ENCODE measurements around the gene OR13J1.
A peak's percentile ranks its signal among the peaks of the same experiment; 100 is the strongest.

Gene OR13J1

DNA sequence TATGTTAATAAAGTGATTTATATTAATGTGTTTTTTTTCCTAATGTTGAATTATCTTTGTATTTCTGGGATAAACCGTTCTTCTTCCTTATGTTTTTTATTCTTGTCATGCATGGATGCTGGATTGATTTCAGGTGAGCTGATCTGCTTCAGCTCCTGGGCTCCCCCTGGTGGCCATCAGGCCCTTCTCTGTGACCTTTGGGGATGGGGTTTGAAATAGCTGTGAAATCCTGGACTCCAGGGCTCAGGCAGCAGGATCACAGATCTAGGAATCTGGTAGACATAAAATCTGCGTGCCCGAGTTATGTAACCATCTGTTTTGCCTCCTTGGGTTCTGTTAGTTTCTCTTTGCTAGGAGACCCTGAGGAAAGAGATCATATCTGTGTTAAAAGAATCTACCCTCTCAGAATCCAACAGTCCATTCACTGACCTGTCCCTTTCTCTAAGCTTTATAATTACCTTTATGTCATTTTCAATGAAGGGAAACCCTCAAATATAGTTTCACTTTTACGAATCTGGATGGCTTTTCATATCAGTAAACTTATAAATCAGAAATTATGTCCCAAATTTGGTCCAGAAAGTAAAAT, 12.2 kb upstream of the OR13J1 start:
- Histone ChIP-seq H3K4me1 (ENCODE audit: low read depth, poor library complexity, severe bottlenecking) (no peaks in the 10 kb centered on the region), H3K27me3 (ENCODE audit: insufficient read depth, low read depth) (no peaks in the 10 kb centered on the region; the same call in 1 of the 2 replicates), H3K4me3 (IDR thresholded peaks at IDR 0.05; ENCODE audit: insufficient read depth, low read depth, low read length) (no peak overlapping the region), H3K9ac (no peak overlapping the region), H4K20me1 (ENCODE audit: insufficient read depth) (no peaks in the 10 kb centered on the region), H3K27ac (no peak overlapping the region), H3K36me3 (ENCODE audit: insufficient read depth) (no peaks in the 10 kb centered on the region), H3K79me2 (ENCODE audit: insufficient read depth, low read depth) (no peaks in the 10 kb centered on the region), H3K4me2 (no peak overlapping the region), H2AFZ (ENCODE audit: low read depth) (no peak overlapping the region)
- TF ChIP-seq, protein P1, sequence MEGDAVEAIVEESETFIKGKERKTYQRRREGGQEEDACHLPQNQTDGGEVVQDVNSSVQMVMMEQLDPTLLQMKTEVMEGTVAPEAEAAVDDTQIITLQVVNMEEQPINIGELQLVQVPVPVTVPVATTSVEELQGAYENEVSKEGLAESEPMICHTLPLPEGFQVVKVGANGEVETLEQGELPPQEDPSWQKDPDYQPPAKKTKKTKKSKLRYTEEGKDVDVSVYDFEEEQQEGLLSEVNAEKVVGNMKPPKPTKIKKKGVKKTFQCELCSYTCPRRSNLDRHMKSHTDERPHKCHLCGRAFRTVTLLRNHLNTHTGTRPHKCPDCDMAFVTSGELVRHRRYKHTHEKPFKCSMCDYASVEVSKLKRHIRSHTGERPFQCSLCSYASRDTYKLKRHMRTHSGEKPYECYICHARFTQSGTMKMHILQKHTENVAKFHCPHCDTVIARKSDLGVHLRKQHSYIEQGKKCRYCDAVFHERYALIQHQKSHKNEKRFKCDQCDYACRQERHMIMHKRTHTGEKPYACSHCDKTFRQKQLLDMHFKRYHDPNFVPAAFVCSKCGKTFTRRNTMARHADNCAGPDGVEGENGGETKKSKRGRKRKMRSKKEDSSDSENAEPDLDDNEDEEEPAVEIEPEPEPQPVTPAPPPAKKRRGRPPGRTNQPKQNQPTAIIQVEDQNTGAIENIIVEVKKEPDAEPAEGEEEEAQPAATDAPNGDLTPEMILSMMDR (conservative IDR thresholded peaks at IDR 0.05; ENCODE audit: low read depth, low read length), result peak; percentile 98

DNA sequence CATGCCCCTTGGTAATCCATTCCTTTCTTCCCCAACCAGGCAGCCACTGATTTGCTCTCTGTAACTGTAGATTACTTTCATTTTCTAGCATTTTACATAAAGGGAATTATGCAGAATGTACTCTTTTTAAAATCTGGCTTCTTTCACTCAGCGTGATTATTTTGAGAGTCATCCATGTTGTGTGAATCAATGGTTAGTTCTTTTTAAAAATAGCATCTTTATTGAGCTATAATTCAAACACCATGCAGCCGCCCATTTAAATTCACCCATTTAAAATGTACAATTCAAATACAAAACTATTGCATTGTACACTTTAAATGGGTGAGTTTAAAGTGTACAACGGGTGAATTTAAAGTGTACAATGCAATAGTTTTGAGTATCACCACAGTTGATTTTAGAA, 2.3 kb upstream of the OR13J1 start:
- TF ChIP-seq, protein P1 (conservative IDR thresholded peaks at IDR 0.05; ENCODE audit: low read depth, low read length), result no peak
- Histone ChIP-seq H3K27me3 (ENCODE audit: insufficient read depth, low read depth) (no peaks in the 10 kb centered on the region), H2AFZ (ENCODE audit: low read depth) (no peak overlapping the region), H3K4me3 (IDR thresholded peaks at IDR 0.05; ENCODE audit: insufficient read depth, low read depth, low read length) (no peak overlapping the region), H3K79me2 (ENCODE audit: insufficient read depth, low read depth) (no peaks in the 10 kb centered on the region), H3K36me3 (ENCODE audit: insufficient read depth) (no peaks in the 10 kb centered on the region), H3K9ac (no peak overlapping the region), H3K4me2 (no peak overlapping the region), H3K27ac (no peak overlapping the region), H4K20me1 (ENCODE audit: insufficient read depth) (no peaks in the 10 kb centered on the region), H3K4me1 (ENCODE audit: low read depth, poor library complexity, severe bottlenecking) (peaks cover 11% of the 10 kb centered on the region)

DNA sequence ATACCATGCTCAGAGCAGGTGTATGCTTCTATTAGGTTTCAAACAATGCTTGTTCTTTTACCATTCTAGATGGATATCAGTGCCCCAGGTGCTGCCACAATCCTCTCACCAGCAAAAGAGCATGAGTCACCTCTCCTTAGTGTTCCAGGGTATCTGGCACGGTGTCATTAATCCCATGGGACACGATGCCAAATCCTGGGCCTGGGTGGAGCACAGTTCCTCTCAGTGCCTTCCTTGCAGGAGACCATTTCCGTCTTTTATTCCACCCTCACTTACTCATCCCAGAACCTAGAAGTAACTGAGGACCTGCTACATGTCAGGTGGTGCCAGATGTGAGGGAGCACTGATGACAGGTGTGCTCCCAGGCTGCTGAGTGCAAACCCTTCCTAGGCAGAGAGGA, 1.3 kb upstream of the OR13J1 start:
- Histone ChIP-seq H4K20me1 (ENCODE audit: insufficient read depth) (no peaks in the 10 kb centered on the region), H3K4me3 (IDR thresholded peaks at IDR 0.05; ENCODE audit: insufficient read depth, low read depth, low read length) (no peak overlapping the region), H3K9ac (no peak overlapping the region), H3K4me2 (no peak overlapping the region), H3K27ac (no peak overlapping the region), H3K36me3 (ENCODE audit: insufficient read depth) (no peaks in the 10 kb centered on the region), H3K4me1 (ENCODE audit: low read depth, poor library complexity, severe bottlenecking) (peaks cover 11% of the 10 kb centered on the region), H3K27me3 (ENCODE audit: insufficient read depth, low read depth) (no peaks in the 10 kb centered on the region), H3K79me2 (ENCODE audit: insufficient read depth, low read depth) (no peaks in the 10 kb centered on the region), H2AFZ (ENCODE audit: low read depth) (no peak overlapping the region)
- TF ChIP-seq, protein P1 (conservative IDR thresholded peaks at IDR 0.05; ENCODE audit: low read depth, low read length), result no peak

DNA sequence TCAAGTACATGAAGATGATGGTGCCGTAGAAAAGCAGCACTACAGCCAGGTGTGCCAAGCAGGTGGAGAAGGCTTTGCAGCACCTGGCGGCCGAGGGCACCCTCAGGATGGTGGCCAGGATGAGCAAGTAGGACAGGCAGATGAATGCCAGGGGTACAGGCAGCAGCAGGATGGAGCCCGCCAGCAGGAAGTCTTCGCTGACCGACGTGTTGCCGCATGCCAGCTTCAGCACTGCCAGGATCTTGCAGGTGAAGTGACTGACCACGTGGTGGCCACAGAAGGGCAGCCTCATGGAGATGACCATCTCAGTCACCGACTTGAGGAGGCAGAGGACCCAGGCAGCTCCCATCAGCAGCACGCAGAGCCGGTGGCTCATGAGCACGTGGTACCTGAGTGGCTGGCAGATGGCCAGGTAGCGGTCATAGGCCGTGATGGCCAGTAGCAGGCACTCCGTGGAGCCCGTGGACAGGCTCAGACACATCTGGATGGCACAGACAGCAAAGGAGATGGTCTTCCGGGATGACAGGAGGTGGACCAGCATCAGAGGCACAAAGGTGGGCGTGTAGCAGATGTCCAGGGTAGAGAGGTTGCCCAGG, 482 bp downstream of the OR13J1 start:
- Histone ChIP-seq H3K36me3 (ENCODE audit: insufficient read depth) (no peaks in the 10 kb centered on the region), H2AFZ (ENCODE audit: low read depth) (no peak overlapping the region), H3K27me3 (ENCODE audit: insufficient read depth, low read depth) (no peaks in the 10 kb centered on the region), H4K20me1 (ENCODE audit: insufficient read depth) (no peaks in the 10 kb centered on the region), H3K27ac (no peak overlapping the region), H3K4me2 (no peak overlapping the region), H3K4me1 (ENCODE audit: low read depth, poor library complexity, severe bottlenecking) (peaks cover 11% of the 10 kb centered on the region), H3K79me2 (ENCODE audit: insufficient read depth, low read depth) (no peaks in the 10 kb centered on the region), H3K4me3 (IDR thresholded peaks at IDR 0.05; ENCODE audit: insufficient read depth, low read depth, low read length) (no peak overlapping the region), H3K9ac (no peak overlapping the region)
- TF ChIP-seq, protein P1 (conservative IDR thresholded peaks at IDR 0.05; ENCODE audit: low read depth, low read length), result no peak
